Stimulated activated CD4-positive, alpha-beta T cell treated with anti-CD3 and anti-CD28 coated beads, Interleukin-1b, Interleukin-23, amount 100 ng/mL, for 48 hours (primary cell): ENCODE measurements around the gene KLK6.
"Not testable (repeated sequence)": the region's sequence is repeated elsewhere in the genome, so short reads cannot be mapped to it uniquely, and the experiment has no call there.

ENCODE experiments used
- DNase-seq: peaks from one replicate; pipeline ENCODE4 v3.0.0-alpha.2; 2020

The KLK6 gene

DNA sequence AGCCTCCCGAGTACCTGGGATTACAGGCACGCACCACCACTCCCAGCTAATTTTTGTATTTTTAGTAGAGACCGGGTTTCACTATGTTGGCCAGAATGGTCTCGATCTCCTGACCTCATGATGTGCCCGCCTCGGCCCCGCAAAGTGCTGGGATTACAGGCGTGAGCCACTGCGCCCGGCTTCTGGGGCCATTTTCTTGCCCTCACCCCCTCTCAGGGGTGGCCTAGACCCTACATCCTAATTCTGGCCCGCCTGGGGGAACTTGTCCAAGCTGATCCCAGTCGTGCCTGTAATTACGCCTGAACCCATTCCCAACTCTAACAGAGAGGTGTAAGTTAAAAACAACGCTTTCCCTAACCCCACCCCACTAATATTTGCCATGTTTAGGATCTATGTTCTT lies 15.0 kb upstream of the KLK6 start:
- not testable (repeated sequence) for DNase-seq

DNA sequence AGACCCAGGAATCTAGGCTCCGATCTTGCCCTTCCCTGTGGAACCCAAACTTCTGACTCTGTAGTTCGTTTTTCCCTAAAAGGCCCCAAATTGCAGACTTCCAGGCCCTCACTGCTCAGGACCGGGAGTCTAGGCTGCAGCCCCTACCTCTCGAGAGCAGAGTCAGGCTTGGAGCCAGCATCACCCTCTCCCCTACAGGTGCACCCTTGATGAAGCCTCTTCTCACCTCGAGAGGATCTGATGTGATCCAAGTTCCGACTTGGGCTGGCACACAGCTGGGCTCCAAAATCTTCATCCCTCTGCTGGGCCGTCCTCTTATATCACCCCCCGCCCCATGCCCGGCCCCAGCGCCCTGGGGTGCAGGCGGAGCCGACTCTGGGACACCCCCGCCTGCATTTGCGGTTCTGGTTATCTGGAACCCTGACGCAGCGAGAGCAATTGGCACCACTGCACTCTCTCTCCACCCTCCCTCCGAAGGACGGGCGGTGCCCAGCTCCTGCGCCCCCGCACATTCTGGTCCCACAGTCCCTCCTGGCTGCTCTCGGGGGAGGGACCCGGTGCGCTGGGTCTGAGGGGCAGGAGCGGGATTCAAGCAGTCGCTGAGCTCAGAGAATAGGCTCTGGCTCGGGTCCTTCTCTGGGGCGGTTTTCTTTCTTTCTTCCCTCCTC lies 14.4 kb upstream of the KLK6 start, which contains the start of gene KLK7:
Gene KLK7, minus strand, starts transcription at position 293 of the 668 bp plus-strand sequence. CDS start 1,518 bp downstream, outside the sequence.
- DNase-seq: no peak

GRCh38 chr19:50982186-50982585 lies 12.8 kb upstream of the KLK6 start:
- DNase-seq: no peak

DNA sequence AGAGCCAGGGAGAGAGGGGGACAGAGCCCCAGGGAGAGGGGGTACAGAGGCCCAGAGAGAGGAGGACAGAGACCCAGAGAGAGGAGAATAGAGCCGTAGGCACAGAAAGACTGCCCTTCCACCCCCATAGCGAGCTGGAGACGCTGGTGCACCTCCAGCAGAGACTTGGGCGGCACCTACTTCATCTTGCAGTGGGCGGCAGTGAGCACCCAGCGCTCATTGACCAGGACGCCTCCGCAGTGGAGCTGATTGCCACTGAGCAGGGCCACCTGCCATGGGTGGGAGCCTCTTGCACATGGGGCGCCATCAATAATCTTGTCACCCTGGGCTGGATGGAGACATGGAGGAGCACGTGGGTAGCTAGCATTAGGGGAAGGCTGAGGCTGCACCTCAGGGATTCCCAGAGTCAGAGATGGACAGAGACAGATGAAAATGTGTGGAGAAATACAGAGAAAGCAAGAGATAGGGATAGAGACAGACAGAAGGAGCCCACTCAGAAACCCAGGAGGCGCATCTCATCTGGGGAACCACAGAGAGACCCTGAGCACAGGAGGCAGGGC lies 12.3 kb upstream of the KLK6 start:
- DNase-seq: no peak

- no peak for DNase-seq
These were observed 10.8 kb upstream of the KLK6 start for GRCh38 chr19:50980208-50980607.

GRCh38 chr19:50979758-50980157 lies 10.4 kb upstream of the KLK6 start:
- no peak for DNase-seq

DNA sequence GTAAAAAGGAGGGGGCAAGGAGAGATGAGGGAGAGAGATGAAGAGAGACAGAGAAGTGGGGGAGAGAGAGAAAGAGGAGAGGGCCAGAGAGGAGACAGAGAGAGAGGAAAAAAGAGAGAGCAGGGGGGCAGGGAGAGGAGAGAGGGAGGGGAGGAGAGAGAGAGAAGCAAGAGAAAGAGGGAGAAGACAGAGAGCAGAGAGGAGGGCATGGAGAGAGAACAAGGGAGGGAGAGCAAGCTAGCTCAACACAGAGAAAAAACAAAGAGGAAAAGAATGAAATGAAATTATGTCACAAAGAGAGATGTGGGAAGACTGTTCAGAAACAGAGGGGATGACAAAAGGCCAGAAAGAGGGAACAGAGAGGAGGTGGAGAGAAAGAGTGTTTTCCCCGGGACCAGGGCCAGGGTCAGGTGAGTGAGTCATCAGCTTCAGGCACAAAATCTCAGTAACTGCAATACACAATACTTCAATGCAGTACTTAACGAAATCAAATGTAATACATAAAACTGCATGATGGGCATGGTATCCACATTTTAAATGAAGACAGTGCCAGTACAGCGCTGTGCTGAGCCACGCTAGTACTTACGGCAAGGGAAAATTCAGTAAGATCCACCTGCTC lies 9.5 kb upstream of the KLK6 start:
- DNase-seq: no peak

DNA sequence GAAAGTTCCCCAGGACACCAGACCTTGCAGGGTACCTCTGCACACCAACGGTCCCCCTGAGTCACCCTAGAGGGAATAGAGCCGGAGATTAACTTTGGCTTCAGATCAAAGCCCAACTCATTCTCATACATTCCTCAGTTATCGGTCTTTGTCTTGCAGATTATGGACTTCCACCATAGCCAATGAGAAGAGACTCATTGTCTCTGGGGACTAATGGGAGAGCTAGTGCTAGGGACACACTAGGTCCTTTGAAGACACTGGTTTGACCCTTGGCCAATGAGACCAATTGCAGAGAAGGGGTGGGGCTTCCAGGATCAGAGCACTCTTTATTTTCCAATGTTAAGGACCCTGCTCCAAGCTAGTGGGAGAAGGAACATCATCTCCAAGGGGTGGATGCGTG lies 8.2 kb upstream of the KLK6 start:
- DNase-seq: no peak

DNA sequence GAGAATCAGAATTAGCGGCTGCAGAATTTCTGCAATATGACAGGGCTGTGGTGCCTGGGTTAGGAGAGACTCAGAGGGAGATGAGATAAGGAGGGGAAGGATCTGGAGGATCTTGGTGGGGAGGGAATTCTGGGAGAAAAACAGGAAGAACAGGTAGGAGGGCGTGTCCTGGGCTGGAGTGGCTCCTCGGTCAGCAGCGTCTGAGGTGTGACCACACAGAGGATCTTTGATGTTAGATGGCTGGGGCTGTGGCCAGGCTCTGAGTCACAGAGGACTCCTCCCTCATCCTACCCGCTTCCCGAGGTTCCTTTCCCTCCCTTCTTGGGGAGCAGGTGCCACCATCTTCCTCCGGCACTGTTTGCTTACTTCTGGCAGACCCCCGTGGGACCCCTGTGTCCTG lies 6.4 kb upstream of the KLK6 start:
- DNase-seq: no peak

GRCh38 chr19:50974702-50975556 lies 5.5 kb upstream of the KLK6 start:
- DNase-seq: no peak

GRCh38 chr19:50972795-50973376 lies 3.5 kb upstream of the KLK6 start:
- DNase-seq: no peak

DNA sequence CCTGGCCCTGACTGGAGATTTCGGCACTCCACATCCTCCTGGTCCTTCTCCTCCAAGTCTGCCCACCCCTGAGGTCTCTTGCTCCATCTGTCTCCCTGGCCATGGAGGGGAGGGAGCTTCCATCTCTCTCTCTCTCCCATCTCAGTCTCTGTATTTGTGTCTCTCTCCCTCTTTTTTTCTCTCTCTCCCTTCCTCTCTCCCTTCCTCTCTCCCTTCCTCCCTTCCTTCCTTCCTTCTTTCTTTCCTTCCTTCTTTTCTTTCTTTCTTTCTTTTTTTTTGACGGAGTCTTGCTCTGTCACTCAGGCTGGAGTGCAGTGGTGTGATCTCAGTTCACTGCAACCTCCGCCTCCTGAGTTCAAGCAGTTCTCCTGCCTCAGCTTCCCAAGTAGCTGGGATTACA lies 419 bp upstream of the KLK6 start:
- not testable (repeated sequence) for DNase-seq

DNA sequence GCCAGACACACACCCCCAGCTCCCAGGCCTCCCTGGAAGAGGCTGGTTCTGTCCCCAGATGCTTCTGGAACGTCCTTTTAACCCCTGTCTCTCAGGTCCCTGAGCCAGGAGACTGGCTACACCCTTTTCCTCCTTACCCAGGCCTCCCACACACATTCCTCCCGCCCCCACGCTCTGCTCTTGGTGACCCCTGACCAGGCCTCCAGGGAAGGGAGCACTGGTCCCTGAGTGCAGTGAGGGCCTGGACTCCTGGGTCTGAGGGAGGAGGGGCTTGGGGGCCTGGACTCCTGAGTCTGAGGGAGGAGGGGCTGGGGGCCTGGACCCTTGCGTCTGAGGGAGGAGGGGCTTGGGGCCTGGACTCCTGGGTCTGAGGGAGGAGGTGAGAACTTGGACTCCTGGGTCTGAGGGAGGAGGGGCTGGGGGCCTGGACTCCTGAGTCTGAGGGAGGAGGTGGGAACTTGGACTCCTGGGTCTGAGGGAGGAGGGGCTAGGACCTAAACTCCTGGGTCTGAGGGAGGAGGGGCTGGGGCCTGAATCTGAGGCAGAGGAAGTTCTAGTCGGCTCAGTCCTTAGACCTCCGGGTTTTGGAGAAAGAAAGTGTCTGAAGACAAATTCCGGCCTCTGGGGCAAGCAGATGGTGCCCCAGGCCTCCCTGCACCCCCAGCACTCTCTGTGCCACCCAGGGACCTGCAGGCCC lies 527 bp downstream of the KLK6 start:
- DNase-seq: no peak

DNA sequence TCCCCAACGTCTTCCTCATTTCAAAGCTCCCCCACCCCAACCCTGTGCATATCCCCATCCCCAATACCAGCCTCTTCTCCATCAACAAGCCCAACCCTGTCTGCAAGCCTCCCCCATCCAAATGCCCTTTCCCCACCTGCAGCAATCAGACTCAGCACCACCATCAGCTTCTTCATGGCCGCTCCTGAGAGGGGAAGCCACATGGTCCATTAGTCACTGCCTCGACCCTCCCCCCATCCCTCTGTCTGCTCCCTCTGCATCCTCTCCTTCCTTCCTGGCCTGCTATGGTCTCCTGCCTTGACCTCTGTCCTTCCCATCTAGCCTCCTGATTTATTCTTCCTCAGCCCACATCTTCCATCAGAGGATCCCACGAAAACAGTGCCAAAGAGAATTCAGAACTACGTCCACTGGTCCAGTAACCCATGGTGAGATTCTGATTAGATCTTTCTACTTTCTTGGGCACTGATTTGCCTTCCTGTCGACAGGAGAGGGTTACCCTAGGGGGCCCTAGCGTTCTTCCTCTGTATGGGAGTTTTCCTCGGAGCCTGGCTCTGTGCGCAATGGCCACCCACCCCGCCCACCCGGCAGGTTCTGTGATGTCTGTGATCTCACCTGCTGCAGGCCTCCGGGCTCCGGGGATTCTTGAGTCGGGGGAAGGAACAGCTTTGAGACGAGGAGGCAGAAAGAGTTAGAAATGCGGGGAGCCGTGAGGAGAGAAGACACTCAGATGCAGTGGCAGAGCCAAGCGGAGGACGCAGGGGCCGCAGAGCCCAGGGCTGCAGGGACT lies 1.3 kb downstream of the KLK6 start:
- no peak for DNase-seq

DNA sequence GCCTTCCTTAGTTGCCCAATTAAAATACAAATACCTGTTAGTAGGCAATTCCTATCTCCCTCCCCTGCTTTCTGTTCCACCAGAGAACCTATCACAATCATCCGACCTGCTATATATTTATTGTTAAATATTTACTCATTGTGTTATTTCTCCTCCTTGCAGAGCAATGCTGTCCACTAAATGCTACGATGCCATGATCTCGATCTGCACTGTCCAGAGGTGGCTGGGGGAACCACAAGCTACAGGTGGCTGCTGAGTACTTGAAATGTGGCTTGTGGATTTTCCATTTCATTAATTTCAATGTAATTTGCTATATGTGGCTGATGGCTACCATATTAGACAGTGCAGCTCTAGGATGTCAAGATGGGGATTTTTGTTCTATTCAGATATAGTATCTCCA lies 5.1 kb downstream of the KLK6 start:
- no peak for DNase-seq

DNA sequence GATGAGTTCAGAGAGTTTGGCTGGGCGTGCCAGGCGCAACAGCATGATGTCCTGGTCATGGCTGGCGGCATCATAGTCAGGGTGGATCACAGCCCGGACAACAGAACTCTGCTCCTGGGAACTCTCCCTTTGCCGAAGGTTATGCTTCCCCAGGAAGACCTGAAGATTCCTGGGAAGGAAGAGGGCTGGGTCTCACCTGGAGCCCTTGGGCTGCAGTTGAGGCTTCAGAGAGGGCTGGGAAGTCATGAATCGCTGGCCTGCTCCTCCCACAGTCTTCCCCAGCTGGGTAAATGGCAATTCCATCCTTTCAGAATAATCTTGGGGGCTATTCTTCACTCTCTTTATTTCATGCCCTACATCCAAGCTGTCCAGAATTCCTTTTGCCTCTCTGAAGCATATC lies 6.0 kb downstream of the KLK6 start:
- DNase-seq: no peak

DNA sequence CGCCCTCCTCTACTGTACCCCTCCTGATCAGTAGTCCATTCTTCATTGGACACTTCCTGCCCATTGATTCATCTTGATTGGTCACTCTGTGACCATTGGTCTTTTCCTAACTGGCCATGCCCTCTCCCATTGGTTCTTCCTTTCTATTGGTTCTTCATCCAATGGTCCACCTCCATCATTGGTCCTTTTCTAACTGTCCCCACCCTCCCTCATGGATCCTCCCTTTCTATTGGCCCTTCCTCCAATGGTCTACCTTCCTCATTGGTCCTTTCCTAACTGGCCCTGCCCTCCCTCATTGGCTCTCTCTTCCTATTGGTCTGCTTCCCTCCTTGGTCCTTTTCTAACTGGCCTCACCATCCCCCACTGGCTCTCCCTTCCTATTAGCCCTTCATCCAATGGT lies 7.1 kb downstream of the KLK6 start:
- DNase-seq: no peak

DNA sequence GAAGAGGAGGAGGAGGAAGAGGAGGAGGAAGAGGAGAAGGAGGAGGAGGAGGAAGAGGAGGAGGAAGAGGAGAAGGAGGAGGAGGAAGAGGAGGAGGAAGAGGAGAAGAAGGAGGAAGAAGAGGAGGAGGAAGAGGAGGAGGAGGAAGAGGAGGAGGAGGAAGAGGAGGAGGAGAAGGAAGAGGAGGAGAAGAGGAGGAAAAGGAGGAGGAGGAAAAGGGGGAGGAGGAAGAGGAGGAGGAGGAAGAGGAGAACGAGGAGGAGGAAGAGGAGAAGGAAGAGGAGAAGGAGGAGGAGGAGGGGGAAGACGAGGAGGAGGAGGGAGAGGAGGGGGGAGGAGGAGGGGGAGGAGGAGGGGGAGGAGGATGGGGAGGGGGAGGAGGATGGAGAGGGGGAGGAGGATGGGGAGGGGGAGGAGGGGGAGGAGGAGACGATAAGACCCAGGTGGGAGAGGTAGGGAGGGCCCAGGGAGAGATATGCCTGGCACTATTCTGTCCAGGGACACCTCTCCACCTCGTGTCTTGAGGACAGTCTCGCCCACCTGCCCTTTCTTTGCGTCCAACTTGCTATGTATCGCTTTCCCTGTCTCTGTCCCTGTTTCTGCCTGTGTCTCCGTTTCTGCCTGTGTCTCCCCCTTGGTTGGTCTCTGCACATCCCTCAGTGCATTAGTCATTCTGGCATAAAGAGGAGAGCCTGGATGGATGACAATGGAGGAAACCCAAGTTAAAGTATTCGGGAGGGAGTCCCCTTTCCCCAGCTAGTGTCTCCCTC lies 9.5 kb downstream of the KLK6 start:
- no peak for DNase-seq

DNA sequence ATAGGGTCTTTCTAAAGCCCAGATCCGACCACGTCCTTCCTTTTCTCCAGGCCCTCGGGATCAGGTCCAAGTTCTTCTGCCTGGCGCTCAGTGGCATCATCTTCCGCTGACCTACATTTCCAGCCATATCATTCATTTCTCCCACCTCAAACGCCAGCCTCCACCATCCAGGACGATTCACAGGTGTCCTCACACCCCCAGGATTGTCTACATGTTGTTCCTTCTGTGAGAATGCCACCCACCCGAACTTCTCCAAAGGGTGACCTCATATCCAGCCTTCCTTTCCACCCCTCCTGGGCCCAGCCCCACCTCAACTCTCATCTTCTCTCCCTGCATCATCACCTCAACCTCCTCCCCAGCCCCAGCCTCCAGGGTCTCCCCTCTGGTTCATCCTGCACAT lies 11.8 kb downstream of the KLK6 start:
- no peak for DNase-seq

- DNase-seq: no peak
These were observed 16.5 kb downstream of the KLK6 start, which contains the start of gene KLK5 for GRCh38 chr19:50952910-50953309. Gene KLK5, minus strand, starts transcription at chr19:50953038. Its CDS starts 381 bp downstream, at chr19:50952657.

GRCh38 chr19:50949861-50950260 lies 19.5 kb downstream of the KLK6 start:
- no peak for DNase-seq
